Epithelial cell of proximal tubule (primary cell): Measurements from ENCODE around the gene NFKBIL1. TPM values are rescaled to one million over a fixed set of nuclear protein-coding genes. Genes with fewer than 3 reads are reported as not detected.
A peak's percentile ranks its signal among the peaks of the same experiment; 100 is the strongest.

Experiments
- DNase-seq: peaks from one replicate; pipeline ENCODE4 v3.0.0-alpha.2; 2011; ENCODE audit warnings: low read depth
- H3K4me3 ChIP-seq: 2 replicates; pipeline ENCODE4 v1.5.1; 2011; ENCODE audit warnings: low read depth, mild to moderate bottlenecking, low read length
- CTCF ChIP-seq: conservative IDR thresholded peaks from 2 replicates; pipeline ENCODE4 v1.5.1; 2012; ENCODE audit warnings: low read depth, mild to moderate bottlenecking, low read length
- total RNA-seq: library from RNA; depleted of rRNA; stranded (reverse); fragments of >200 nt; gene quantifications from 2 replicates; pipeline ENCODE4 v1.2.3, GENCODE V29; 2015

NFKBIL1 gene
- total RNA-seq, 1 donor from 2014 or later: 17.8 TPM

DNA sequence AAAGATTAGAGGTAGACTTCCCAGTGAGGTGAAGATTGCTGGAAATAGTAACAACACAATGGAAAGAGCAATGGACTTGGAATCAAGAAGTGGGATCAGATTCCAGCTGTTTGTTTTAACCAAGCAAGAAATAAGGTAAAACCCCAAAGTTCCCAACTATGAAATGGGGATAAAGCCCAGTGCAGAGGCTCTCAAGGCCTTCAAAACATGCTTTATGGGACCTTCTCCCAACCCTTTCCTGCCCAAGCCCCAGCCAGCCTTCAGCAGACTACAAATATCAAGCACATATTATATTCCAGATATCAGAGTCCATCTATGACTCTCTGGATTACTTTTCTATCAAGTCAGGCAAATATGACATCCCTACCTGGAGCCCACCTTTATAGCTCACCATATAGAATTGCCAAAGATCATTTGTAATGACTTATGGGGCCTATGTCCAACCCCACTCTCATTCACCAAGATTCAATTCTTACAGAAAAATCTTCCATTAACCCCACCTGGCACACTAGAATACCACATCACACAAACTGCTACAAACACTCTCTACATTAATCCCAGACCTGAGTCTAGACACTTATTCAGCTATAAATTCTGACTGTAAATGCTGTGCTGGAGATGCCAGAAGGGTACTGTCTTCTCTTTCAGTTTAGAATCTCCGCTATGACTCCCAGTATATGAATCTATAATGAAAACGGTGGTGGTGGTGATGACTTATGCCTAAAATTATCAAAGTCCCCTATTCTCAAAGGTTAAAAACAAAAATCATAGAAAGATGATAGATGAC is 11.7 kb upstream of the NFKBIL1 start:
- TF ChIP-seq CTCF: no peak
- H3K4me3 ChIP-seq: no peak overlapping the region
- DNase-seq: no peak

DNA sequence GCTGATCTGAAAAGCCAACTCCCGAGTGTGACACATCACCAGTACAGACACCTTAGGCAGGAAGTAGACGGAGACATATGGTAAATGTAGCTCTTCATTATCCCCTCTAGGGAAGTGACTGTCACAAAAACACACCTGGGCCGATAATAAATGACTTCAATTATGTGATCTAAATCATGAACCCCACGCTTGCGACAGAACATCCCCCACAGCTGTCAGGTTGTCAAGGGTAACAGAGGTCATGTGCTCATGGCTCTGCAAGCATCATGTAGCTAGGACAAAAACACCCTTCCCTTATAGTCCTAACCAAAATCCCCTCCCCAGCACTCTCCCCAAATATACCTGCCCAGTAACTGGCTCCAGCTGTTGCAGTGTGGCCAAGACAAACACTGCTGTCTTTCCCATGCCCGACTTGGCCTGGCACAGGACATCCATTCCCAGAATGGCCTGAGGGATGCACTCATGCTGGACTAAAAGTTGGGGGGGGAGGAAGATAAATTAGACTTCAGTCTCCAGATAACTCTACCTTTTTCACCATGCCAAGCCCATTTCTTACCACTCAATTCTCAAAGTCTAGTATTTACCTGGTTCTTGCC is 8.5 kb upstream of the NFKBIL1 start:
- no peak for DNase-seq
- TF ChIP-seq CTCF: no peak
- peak overlapping the region; percentile 84 for H3K4me3 ChIP-seq

DNA sequence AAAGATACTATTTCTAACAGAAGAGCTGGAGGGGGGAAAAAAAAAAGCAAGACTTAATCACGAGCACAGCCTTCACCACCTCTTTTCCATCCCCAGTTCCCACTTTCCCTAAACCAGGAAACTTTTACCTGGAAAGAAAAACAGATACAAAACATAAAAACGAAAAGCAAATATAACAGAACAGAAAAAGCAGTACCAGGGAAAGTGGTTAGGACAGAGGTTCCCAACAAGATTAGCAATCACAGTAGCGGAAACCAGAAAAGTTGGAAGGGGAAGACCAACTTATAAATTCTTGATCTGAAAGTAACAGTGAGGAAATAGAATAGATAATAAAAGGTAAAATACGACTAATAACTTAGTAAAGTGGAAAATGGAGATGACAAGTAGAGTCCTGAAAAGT is 6.8 kb upstream of the NFKBIL1 start:
- TF ChIP-seq CTCF: no peak
- no peak for DNase-seq
- peak overlapping the region; percentile 84 for H3K4me3 ChIP-seq

DNA sequence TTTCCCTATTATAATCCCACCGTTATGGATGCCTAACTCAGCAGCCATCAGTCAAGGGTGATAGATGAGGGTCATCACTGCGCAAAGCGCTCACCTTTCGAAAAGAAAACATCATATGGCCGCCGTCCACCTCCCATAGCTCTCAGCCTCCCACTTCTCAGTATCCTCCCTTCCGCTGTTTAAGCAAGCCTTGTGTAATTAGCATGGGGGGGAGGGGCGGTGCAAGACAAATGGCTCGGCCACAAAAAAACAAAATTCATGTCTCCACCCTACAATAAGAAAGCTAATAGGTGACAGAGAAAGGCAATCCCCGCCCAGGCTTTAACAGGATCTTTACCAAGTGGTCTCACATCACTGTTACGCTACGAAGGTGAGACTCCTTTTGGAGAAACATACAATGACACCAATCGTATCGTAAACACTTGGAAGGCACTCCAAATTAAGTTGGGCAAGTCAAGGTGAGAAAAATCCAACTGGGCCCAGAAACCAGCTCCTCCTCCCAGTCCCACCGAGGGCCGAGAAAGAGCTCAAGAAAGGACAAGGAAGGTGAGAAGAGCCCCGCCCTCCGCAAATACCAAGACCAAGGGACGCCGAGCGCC is 6.2 kb upstream of the NFKBIL1 start:
- H3K4me3 ChIP-seq: peak overlapping the region; percentile 84
- DNase-seq: no peak
- no peak for TF ChIP-seq CTCF

- peak; percentile 83 for DNase-seq
- no peak for TF ChIP-seq CTCF
- peak within 1 kb of the TSS; percentile 84 for H3K4me3 ChIP-seq
Measured at GRCh38 chr6:31541658-31542521, 5.5 kb upstream of the NFKBIL1 start, which contains the start of gene DDX39B. TSS of gene DDX39B (minus strand) at chr6:31542003. CDS start at chr6:31540532, 1,471 bp downstream.

DNA sequence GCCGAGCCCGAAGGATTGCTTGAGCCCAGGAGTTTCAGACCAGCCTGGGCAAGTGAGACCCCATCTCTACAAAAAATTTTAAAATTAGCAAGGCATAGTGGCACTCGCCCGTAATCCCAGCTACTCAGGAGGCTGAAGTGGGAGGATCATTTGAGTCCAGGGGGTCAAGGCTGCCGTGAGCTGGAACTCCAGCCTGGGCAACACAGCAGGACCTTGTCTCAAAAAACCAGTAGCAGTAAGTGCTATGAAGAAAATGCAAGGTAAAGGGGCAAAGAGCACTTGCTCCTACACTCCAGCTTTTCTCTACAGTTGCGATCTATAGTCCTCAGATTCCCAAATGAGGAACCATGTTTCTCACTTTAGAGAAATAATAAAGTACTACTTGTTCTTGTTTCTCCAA is 3.8 kb upstream of the NFKBIL1 start:
- DNase-seq: no peak
- no peak for TF ChIP-seq CTCF
- no peak overlapping the region for H3K4me3 ChIP-seq
